ENCODE measurements around the gene LIG1. TPM values are rescaled to one million over a fixed set of nuclear protein-coding genes. Genes with fewer than 3 reads are reported as not detected.

The LIG1 gene
- total and polyA plus RNA-seq, 2 of the 13 experiments (the other 11 are each of a cell fraction or from before 2014, with no cell fraction given) = 20.1 to 64.4 TPM

- TF ChIP-seq, protein P1, sequence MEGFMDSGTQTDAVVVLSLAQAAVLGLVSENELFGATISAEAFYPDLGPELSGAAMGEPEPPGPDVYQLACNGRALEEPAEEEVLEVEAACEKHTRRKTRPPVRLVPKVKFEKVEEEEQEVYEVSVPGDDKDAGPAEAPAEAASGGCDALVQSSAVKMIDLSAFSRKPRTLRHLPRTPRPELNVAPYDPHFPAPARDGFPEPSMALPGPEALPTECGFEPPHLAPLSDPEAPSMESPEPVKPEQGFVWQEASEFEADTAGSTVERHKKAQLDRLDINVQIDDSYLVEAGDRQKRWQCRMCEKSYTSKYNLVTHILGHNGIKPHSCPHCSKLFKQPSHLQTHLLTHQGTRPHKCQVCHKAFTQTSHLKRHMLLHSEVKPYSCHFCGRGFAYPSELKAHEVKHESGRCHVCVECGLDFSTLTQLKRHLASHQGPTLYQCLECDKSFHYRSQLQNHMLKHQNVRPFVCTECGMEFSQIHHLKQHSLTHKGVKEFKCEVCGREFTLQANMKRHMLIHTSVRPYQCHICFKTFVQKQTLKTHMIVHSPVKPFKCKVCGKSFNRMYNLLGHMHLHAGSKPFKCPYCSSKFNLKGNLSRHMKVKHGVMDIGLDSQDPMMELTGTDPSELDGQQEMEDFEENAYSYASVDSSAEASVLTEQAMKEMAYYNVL (CRISPR knock-in tag; IDR thresholded peaks at IDR 0.05; ENCODE audit: borderline replicate concordance) = no peak
- TF ChIP-seq ZNF333 (CRISPR knock-in tag; IDR thresholded peaks at IDR 0.05; ENCODE audit: borderline replicate concordance) (no peak), SRSF4 (IDR thresholded peaks at IDR 0.05; ENCODE audit: low read depth, low read length, poor library complexity, severe bottlenecking) (no peak), ZMAT3 (CRISPR knock-in tag; conservative IDR thresholded peaks at IDR 0.05) (peak; percentile 35; the same call in 1 of the 2 replicates), ZMYM4 (CRISPR knock-in tag; IDR thresholded peaks at IDR 0.05) (0 out of 2 replicates have a peak, but pooled peaks have one; percentile 54), KDM2A (CRISPR knock-in tag; IDR thresholded peaks at IDR 0.05; ENCODE audit: borderline replicate concordance, low read depth) (peak; percentile 60; the same call in 1 of the 2 replicates), ZNF205 (CRISPR knock-in tag; IDR thresholded peaks at IDR 0.05) (peak; percentile 49; the same call in 1 of the 2 replicates), HOXA7 (CRISPR knock-in tag; IDR thresholded peaks at IDR 0.05) (no peak), ZNF557 (CRISPR knock-in tag; IDR thresholded peaks at IDR 0.05) (no peak), AKAP8 (CRISPR knock-in tag; IDR thresholded peaks at IDR 0.05) (0 out of 2 replicates have a peak, but pooled peaks have one; percentile 30), CAMTA2 (CRISPR knock-in tag; IDR thresholded peaks at IDR 0.05; ENCODE audit: borderline replicate concordance) (no peak), ZNF33B (CRISPR knock-in tag; IDR thresholded peaks at IDR 0.05) (no peak; the same call in 1 of the 2 replicates), NFKB2 (CRISPR knock-in tag; IDR thresholded peaks at IDR 0.05; ENCODE audit: borderline replicate concordance) (no peak), ZNF788 (CRISPR knock-in tag; IDR thresholded peaks at IDR 0.05; ENCODE audit: borderline replicate concordance) (peak; percentile 38; the same call in 1 of the 2 replicates), SOX13 (IDR thresholded peaks at IDR 0.05) (no peak), SOX13 (CRISPR knock-in tag; conservative IDR thresholded peaks at IDR 0.05 in 1 of 2, IDR thresholded peaks at IDR 0.05 in 1 of 2) (no peak), RFX1 (IDR thresholded peaks at IDR 0.05) (peak; percentile 83), TBX3 (IDR thresholded peaks at IDR 0.05; ENCODE audit: borderline replicate concordance) (no peak), FLYWCH1 (CRISPR knock-in tag; IDR thresholded peaks at IDR 0.05) (no peak), ZNF260 (CRISPR knock-in tag; IDR thresholded peaks at IDR 0.05; ENCODE audit: borderline replicate concordance, low read depth) (no peak), HHEX (CRISPR knock-in tag; IDR thresholded peaks at IDR 0.05) (no peak), SALL1 (CRISPR knock-in tag; IDR thresholded peaks at IDR 0.05) (peak; percentile 84), MAF1 (CRISPR knock-in tag; IDR thresholded peaks at IDR 0.05; ENCODE audit: borderline replicate concordance) (no peak), SRSF9 (IDR thresholded peaks at IDR 0.05; ENCODE audit: borderline replicate concordance, insufficient read depth, low read depth, low read length, poor library complexity, severe bottlenecking) (no peak)
- TF ChIP-seq, protein P2, sequence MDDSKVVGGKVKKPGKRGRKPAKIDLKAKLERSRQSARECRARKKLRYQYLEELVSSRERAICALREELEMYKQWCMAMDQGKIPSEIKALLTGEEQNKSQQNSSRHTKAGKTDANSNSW (CRISPR knock-in tag; IDR thresholded peaks at IDR 0.05; ENCODE audit: borderline replicate concordance) = no peak
- TF ChIP-seq, protein P3, sequence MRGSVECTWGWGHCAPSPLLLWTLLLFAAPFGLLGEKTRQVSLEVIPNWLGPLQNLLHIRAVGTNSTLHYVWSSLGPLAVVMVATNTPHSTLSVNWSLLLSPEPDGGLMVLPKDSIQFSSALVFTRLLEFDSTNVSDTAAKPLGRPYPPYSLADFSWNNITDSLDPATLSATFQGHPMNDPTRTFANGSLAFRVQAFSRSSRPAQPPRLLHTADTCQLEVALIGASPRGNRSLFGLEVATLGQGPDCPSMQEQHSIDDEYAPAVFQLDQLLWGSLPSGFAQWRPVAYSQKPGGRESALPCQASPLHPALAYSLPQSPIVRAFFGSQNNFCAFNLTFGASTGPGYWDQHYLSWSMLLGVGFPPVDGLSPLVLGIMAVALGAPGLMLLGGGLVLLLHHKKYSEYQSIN (CRISPR knock-in tag; IDR thresholded peaks at IDR 0.05; ENCODE audit: borderline replicate concordance) = no peak
Observed at GRCh38 chr19:48203794-48204628, 33.9 kb upstream of the LIG1 start (continued).
